SK-N-SH treated with all-trans-retinoic acid at 6 μM for 48 hours (cell line): ENCODE measurements around the gene BCAR3.
A peak's percentile ranks its signal among the peaks of the same experiment; 100 is the strongest.

Experiments used
- ATAC-seq: fragments of 200-7000 bp; cut with Tn5 transposase; 3 replicates; pipeline ENCODE4 v1.9.1; 2020; ENCODE audit warnings: mild to moderate bottlenecking, moderate library complexity
- ARNTL ChIP-seq: fragments of 450-650 bp; formaldehyde crosslinking; IDR thresholded peaks from 2 replicates; pipeline ENCODE4 v1.5.0; 2020; ENCODE audit warnings: low read depth, mild to moderate bottlenecking, moderate library complexity, borderline replicate concordance
- BACH2 ChIP-seq: fragments of 250-450 bp; sonication (Bioruptor Pico); IDR thresholded peaks from 2 replicates; pipeline ENCODE4 v1.9.0; 2021; ENCODE audit warnings: mild to moderate bottlenecking, borderline replicate concordance
- CREB5 ChIP-seq: fragments of 250-450 bp; sonication (Bioruptor Pico); IDR thresholded peaks from 2 replicates; pipeline ENCODE4 v1.5.1; 2020; ENCODE audit warnings: low read depth, mild to moderate bottlenecking, moderate library complexity
- CSDC2 ChIP-seq: fragments of 250-450 bp; sonication (Bioruptor Pico); IDR thresholded peaks from 2 replicates; pipeline ENCODE4 v1.5.0; 2020; ENCODE audit warnings: mild to moderate bottlenecking, moderate library complexity
- CSRNP3 ChIP-seq: fragments of 250-450 bp; sonication (Bioruptor Pico); IDR thresholded peaks from 2 replicates; pipeline ENCODE4 v1.5.1; 2021; ENCODE audit warnings: mild to moderate bottlenecking, moderate library complexity
- ESRRG ChIP-seq: fragments of 250-450 bp; sonication (Bioruptor Pico); IDR thresholded peaks from 2 replicates; pipeline ENCODE4 v1.6.1; 2021; ENCODE audit warnings: mild to moderate bottlenecking
- GLIS3 ChIP-seq: fragments of 250-450 bp; sonication (Bioruptor Pico); IDR thresholded peaks from 2 replicates; pipeline ENCODE4 v1.5.0; 2020; ENCODE audit warnings: mild to moderate bottlenecking, moderate library complexity
- ISL1 ChIP-seq: fragments of 250-450 bp; sonication (Bioruptor Pico); IDR thresholded peaks from 2 replicates; pipeline ENCODE4 v2.1.2; 2022; ENCODE audit warnings: mild to moderate bottlenecking, moderate library complexity
- PPARA ChIP-seq: fragments of 250-450 bp; sonication (Bioruptor Pico); IDR thresholded peaks from 2 replicates; pipeline ENCODE4 v1.5.0; 2020; ENCODE audit warnings: mild to moderate bottlenecking, borderline replicate concordance
- TCF4 ChIP-seq: fragments of 250-450 bp; sonication (Bioruptor Pico); IDR thresholded peaks from 2 replicates; pipeline ENCODE4 v1.8.0; 2021; ENCODE audit warnings: mild to moderate bottlenecking, moderate library complexity, borderline replicate concordance
- TOX ChIP-seq: fragments of 250-450 bp; sonication (Bioruptor Pico); IDR thresholded peaks from 2 replicates; pipeline ENCODE4 v1.8.0; 2021; ENCODE audit warnings: mild to moderate bottlenecking, moderate library complexity, borderline replicate concordance
- ZC3H10 ChIP-seq: fragments of 250-450 bp; sonication (Bioruptor Pico); IDR thresholded peaks from 2 replicates; pipeline ENCODE4 v1.5.1; 2021; ENCODE audit warnings: mild to moderate bottlenecking, moderate library complexity
- ZFP3 ChIP-seq: fragments of 250-450 bp; sonication (Bioruptor Pico); IDR thresholded peaks from 2 replicates; pipeline ENCODE4 v1.5.0; 2020; ENCODE audit warnings: mild to moderate bottlenecking, moderate library complexity
- ZFP30 ChIP-seq: fragments of 450-650 bp; formaldehyde crosslinking; IDR thresholded peaks from 2 replicates; pipeline ENCODE4 v1.5.0; 2022; ENCODE audit warnings: mild to moderate bottlenecking, moderate library complexity
- ZNF70 ChIP-seq: fragments of 450-650 bp; formaldehyde crosslinking; IDR thresholded peaks from 2 replicates; pipeline ENCODE4 v1.5.0; 2020; ENCODE audit warnings: mild to moderate bottlenecking, moderate library complexity
- ZNF8 ChIP-seq: fragments of 450-650 bp; formaldehyde crosslinking; IDR thresholded peaks from 2 replicates; pipeline ENCODE4 v1.5.0; 2020; ENCODE audit warnings: mild to moderate bottlenecking, moderate library complexity
- TF ChIP-seq, protein P1 (sequence below): fragments of 250-450 bp; sonication (Bioruptor Pico); IDR thresholded peaks from 2 replicates; pipeline ENCODE4 v1.5.0; 2020; ENCODE audit warnings: mild to moderate bottlenecking, moderate library complexity
- TF ChIP-seq, protein P2 (sequence below): fragments of 250-450 bp; sonication (Bioruptor Pico); IDR thresholded peaks from 2 replicates; pipeline ENCODE4 v1.8.0; 2021; ENCODE audit warnings: low read depth, mild to moderate bottlenecking, moderate library complexity, borderline replicate concordance
- TF ChIP-seq, protein P3 (sequence below): fragments of 250-450 bp; sonication (Bioruptor Pico); IDR thresholded peaks from 2 replicates; pipeline ENCODE4 v1.8.0; 2020; ENCODE audit warnings: mild to moderate bottlenecking, moderate library complexity, borderline replicate concordance

The BCAR3 gene

GRCh38 chr1:93608187-93609109 is 73.2 kb downstream of the BCAR3 start (continued):
- TF ChIP-seq, protein P1, sequence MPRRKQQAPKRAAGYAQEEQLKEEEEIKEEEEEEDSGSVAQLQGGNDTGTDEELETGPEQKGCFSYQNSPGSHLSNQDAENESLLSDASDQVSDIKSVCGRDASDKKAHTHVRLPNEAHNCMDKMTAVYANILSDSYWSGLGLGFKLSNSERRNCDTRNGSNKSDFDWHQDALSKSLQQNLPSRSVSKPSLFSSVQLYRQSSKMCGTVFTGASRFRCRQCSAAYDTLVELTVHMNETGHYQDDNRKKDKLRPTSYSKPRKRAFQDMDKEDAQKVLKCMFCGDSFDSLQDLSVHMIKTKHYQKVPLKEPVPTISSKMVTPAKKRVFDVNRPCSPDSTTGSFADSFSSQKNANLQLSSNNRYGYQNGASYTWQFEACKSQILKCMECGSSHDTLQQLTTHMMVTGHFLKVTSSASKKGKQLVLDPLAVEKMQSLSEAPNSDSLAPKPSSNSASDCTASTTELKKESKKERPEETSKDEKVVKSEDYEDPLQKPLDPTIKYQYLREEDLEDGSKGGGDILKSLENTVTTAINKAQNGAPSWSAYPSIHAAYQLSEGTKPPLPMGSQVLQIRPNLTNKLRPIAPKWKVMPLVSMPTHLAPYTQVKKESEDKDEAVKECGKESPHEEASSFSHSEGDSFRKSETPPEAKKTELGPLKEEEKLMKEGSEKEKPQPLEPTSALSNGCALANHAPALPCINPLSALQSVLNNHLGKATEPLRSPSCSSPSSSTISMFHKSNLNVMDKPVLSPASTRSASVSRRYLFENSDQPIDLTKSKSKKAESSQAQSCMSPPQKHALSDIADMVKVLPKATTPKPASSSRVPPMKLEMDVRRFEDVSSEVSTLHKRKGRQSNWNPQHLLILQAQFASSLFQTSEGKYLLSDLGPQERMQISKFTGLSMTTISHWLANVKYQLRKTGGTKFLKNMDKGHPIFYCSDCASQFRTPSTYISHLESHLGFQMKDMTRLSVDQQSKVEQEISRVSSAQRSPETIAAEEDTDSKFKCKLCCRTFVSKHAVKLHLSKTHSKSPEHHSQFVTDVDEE (CRISPR knock-in tag): peak; percentile 88
- TF ChIP-seq CSRNP3 (CRISPR knock-in tag) (0 out of 2 replicates have a peak, but pooled peaks have one; percentile 40), ARNTL (no peak), ZNF8 (CRISPR knock-in tag) (no peak), PPARA (CRISPR knock-in tag) (no peak), ZNF70 (CRISPR knock-in tag) (0 out of 2 replicates have a peak, but pooled peaks have one; percentile 43), CSDC2 (no peak), GLIS3 (CRISPR knock-in tag) (no peak; the same call in 1 of the 2 replicates)
- TF ChIP-seq, protein P2, sequence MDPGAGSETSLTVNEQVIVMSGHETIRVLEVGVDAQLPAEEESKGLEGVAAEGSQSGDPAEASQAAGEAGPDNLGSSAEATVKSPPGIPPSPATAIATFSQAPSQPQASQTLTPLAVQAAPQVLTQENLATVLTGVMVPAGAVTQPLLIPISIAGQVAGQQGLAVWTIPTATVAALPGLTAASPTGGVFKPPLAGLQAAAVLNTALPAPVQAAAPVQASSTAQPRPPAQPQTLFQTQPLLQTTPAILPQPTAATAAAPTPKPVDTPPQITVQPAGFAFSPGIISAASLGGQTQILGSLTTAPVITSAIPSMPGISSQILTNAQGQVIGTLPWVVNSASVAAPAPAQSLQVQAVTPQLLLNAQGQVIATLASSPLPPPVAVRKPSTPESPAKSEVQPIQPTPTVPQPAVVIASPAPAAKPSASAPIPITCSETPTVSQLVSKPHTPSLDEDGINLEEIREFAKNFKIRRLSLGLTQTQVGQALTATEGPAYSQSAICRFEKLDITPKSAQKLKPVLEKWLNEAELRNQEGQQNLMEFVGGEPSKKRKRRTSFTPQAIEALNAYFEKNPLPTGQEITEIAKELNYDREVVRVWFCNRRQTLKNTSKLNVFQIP: no peak

GRCh38 chr1:93607814-93608186 is 73.8 kb downstream of the BCAR3 start:
- ATAC-seq: no peak; the same call in 1 of the 3 replicates
- no peak for TF ChIP-seq ZNF8 (CRISPR knock-in tag)
- no peak for TF ChIP-seq PPARA (CRISPR knock-in tag)
- TF ChIP-seq TCF4: no peak
- TF ChIP-seq ESRRG (CRISPR knock-in tag): no peak
- TF ChIP-seq CSDC2: no peak
- TF ChIP-seq TOX (CRISPR knock-in tag): no peak
- no peak for TF ChIP-seq BACH2 (CRISPR knock-in tag)
- TF ChIP-seq ZFP30: no peak
- TF ChIP-seq, protein P3, sequence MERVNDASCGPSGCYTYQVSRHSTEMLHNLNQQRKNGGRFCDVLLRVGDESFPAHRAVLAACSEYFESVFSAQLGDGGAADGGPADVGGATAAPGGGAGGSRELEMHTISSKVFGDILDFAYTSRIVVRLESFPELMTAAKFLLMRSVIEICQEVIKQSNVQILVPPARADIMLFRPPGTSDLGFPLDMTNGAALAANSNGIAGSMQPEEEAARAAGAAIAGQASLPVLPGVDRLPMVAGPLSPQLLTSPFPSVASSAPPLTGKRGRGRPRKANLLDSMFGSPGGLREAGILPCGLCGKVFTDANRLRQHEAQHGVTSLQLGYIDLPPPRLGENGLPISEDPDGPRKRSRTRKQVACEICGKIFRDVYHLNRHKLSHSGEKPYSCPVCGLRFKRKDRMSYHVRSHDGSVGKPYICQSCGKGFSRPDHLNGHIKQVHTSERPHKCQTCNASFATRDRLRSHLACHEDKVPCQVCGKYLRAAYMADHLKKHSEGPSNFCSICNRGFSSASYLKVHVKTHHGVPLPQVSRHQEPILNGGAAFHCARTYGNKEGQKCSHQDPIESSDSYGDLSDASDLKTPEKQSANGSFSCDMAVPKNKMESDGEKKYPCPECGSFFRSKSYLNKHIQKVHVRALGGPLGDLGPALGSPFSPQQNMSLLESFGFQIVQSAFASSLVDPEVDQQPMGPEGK (CRISPR knock-in tag): no peak
- TF ChIP-seq GLIS3 (CRISPR knock-in tag): no peak
- TF ChIP-seq ZFP3: no peak
- TF ChIP-seq ISL1 (CRISPR knock-in tag): no peak
- no peak for TF ChIP-seq ZC3H10
- no peak for TF ChIP-seq CREB5 (CRISPR knock-in tag)
- TF ChIP-seq ARNTL: no peak
- TF ChIP-seq, protein P1 (CRISPR knock-in tag): no peak
- no peak for TF ChIP-seq CSRNP3 (CRISPR knock-in tag)
